ENCODE measurements around the gene GPX4.

- TF ChIP-seq, protein P1, sequence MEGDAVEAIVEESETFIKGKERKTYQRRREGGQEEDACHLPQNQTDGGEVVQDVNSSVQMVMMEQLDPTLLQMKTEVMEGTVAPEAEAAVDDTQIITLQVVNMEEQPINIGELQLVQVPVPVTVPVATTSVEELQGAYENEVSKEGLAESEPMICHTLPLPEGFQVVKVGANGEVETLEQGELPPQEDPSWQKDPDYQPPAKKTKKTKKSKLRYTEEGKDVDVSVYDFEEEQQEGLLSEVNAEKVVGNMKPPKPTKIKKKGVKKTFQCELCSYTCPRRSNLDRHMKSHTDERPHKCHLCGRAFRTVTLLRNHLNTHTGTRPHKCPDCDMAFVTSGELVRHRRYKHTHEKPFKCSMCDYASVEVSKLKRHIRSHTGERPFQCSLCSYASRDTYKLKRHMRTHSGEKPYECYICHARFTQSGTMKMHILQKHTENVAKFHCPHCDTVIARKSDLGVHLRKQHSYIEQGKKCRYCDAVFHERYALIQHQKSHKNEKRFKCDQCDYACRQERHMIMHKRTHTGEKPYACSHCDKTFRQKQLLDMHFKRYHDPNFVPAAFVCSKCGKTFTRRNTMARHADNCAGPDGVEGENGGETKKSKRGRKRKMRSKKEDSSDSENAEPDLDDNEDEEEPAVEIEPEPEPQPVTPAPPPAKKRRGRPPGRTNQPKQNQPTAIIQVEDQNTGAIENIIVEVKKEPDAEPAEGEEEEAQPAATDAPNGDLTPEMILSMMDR (IDR thresholded peaks at IDR 0.05): no peak
- TF ChIP-seq EZH2 (IDR thresholded peaks at IDR 0.05; ENCODE audit: borderline replicate concordance, insufficient read depth, low read depth, low read length, poor library complexity, severe bottlenecking): no peak
Measured at GRCh38 chr19:1155352-1156304, 51.8 kb downstream of the GPX4 start.
